ENCODE measurements around the gene CD36. TPM values are rescaled to one million over a fixed set of nuclear protein-coding genes. Genes with fewer than 3 reads are reported as not detected.

The CD36 gene
- total RNA-seq, 6 experiments from 2014 or later: 0.74 to 3.5 (median 1.1) TPM

DNA sequence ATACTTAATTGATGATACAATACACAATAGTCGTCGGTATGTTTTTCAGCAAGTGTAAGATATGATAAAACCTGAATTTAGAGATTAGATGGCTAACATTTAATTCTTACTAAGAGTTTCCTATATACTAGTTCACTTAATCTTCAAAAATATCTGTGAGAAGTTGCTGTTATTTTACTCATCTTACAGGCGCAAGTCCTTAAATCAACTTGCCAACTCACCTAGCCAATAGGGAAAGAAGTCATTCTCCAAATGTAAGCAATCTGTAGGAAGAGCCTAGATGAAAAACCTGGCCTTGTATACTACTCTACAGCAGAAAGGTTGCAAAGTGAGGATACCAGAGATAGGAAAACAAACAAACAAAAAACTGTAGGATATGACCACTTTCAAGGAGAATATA lies 10.6 kb downstream of the CD36 start:
- Mint-ChIP-seq H3K4me3 (no peak overlapping the region), H3K9me3 (no peaks in the 10 kb centered on the region), H3K36me3 (ENCODE audit: low read depth) (no peaks in the 10 kb centered on the region), H3K27ac (no peak overlapping the region), H3K4me1 (ENCODE audit: low read depth) (peaks cover 13% of the 10 kb centered on the region), H3K27me3 (ENCODE audit: insufficient read depth) (no peaks in the 10 kb centered on the region; the same call in 1 of the 2 replicates)
- no peak for DNase-seq
- TF ChIP-seq, protein P1, sequence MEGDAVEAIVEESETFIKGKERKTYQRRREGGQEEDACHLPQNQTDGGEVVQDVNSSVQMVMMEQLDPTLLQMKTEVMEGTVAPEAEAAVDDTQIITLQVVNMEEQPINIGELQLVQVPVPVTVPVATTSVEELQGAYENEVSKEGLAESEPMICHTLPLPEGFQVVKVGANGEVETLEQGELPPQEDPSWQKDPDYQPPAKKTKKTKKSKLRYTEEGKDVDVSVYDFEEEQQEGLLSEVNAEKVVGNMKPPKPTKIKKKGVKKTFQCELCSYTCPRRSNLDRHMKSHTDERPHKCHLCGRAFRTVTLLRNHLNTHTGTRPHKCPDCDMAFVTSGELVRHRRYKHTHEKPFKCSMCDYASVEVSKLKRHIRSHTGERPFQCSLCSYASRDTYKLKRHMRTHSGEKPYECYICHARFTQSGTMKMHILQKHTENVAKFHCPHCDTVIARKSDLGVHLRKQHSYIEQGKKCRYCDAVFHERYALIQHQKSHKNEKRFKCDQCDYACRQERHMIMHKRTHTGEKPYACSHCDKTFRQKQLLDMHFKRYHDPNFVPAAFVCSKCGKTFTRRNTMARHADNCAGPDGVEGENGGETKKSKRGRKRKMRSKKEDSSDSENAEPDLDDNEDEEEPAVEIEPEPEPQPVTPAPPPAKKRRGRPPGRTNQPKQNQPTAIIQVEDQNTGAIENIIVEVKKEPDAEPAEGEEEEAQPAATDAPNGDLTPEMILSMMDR (IDR thresholded peaks at IDR 0.05): no peak

DNA sequence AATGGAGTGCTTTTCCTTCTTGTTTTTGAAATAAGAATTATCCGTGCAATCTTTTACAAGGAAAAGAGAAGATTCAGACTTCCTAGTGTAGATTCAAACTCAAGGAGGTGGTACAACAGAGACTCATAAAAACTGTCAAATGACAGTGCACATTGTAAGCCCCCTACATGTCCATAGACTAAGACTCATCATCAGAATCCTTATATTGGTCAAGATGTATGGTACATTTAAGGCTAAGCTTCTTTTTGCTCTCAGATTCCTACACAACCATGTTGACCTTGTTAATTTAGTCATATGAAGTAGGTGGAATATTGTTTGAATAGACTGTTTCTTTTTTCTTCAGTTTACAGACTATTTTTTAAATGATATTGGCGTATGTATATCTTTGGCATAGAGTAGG lies 11.6 kb downstream of the CD36 start:
- H3K27ac Mint-ChIP-seq: no peak overlapping the region
- H3K9me3 Mint-ChIP-seq: no peaks in the 10 kb centered on the region
- DNase-seq: no peak
- no peaks in the 10 kb centered on the region for H3K36me3 Mint-ChIP-seq (ENCODE audit: low read depth)
- TF ChIP-seq, protein P1 (IDR thresholded peaks at IDR 0.05): no peak
- H3K27me3 Mint-ChIP-seq (ENCODE audit: insufficient read depth): no peaks in the 10 kb centered on the region; the same call in 1 of the 2 replicates
- no peak overlapping the region for H3K4me3 Mint-ChIP-seq
- peaks cover 13% of the 10 kb centered on the region for H3K4me1 Mint-ChIP-seq (ENCODE audit: low read depth)

DNA sequence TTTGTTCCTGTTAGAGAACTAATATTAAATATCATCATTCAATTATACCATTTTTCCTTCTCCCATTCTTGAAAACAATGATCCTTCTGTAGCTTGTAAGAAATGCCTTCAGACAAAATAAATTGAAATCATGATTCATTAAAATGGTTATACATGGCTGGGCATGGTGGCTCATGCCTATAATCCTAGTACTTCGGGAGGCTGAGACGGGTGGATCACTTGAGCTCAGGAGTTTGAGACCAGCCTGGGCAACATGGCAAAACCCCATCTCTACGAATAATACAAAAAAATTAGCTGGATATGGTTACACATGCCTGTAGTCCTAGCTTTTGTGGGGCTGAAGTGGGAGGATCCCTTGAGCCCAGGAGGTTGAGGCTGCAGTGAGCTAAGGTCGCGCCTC lies 13.0 kb downstream of the CD36 start:
- TF ChIP-seq, protein P1 (IDR thresholded peaks at IDR 0.05): no peak
- Mint-ChIP-seq H3K4me3 (no peak overlapping the region), H3K4me1 (ENCODE audit: low read depth) (peaks cover 6% of the 10 kb centered on the region), H3K27ac (no peak overlapping the region), H3K36me3 (ENCODE audit: low read depth) (no peaks in the 10 kb centered on the region), H3K27me3 (ENCODE audit: insufficient read depth) (no peaks in the 10 kb centered on the region; the same call in 1 of the 2 replicates), H3K9me3 (no peaks in the 10 kb centered on the region)
- no peak for DNase-seq

DNA sequence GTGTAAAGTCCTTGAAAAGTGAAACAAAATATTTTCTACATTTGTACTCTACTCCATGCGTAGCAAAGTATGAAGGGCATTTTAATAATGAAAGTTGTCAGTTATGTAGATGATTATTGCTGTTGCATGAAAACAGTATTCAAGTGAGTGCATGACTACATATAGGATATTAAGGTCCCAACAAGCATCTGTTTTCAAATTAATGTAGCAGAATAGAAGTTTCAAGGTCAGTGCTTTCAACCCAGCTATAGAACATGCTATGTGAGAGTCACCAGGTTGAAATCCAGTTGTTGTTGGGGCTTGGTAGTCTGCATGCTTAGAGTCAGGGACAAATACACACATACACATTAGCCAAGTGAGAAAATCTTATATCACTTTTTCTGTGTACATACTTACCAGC lies 14.8 kb downstream of the CD36 start:
- Mint-ChIP-seq H3K27ac (no peak overlapping the region), H3K9me3 (no peaks in the 10 kb centered on the region), H3K4me3 (no peak overlapping the region), H3K27me3 (ENCODE audit: insufficient read depth) (no peaks in the 10 kb centered on the region; the same call in 1 of the 2 replicates), H3K36me3 (ENCODE audit: low read depth) (no peaks in the 10 kb centered on the region), H3K4me1 (ENCODE audit: low read depth) (peaks cover 11% of the 10 kb centered on the region)
- TF ChIP-seq, protein P1 (IDR thresholded peaks at IDR 0.05): no peak
- DNase-seq: no peak

DNA sequence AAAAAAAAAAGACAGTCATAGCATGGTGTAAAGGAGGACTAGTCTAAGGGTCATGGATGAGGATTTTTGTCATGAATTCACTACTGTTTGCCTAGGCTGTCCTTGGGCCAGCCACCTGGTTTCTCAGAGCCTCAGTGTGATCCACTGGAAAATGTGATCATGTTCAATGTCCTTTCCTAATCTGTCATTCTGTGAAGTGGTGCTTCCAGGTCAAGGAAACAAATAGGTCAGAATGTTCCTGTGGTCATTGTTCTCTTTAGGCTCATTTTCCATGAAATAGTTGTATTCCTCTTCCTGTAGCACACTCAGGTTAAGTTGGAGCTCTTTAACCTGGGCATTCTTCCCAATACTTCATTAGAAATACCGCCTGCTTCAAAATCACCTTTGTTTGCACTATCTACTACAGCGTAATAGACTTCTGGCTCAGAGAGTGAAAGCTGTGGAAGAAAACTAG lies 16.5 kb downstream of the CD36 start:
- TF ChIP-seq, protein P1 (IDR thresholded peaks at IDR 0.05): no peak

DNA sequence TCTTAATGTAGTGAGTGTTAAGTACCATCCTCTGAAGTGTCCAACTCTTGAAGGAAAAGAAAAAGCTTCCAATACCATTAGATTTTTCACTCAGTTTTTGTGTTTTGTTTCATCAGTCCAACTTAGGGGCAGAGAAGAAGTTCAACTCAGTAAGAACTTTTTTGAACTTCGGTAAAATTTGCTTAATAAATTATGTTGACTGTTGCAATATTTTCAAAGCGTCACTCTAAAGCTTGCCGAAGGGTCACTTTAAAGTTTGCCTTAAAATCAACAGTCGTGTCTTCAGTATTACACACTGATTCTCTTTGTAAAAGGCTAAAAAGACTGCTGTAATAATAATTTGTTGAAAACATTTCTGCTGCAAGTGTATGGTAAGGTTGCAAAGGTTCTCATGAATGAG lies 17.6 kb downstream of the CD36 start:
- TF ChIP-seq, protein P1 (IDR thresholded peaks at IDR 0.05): no peak
- Mint-ChIP-seq H3K27ac (no peak overlapping the region), H3K4me3 (no peak overlapping the region), H3K36me3 (ENCODE audit: low read depth) (no peaks in the 10 kb centered on the region), H3K9me3 (no peaks in the 10 kb centered on the region), H3K27me3 (ENCODE audit: insufficient read depth) (no peaks in the 10 kb centered on the region; the same call in 1 of the 2 replicates), H3K4me1 (ENCODE audit: low read depth) (peaks cover 36% of the 10 kb centered on the region)
- no peak for DNase-seq

More for the DNA sequence above, 16.5 kb downstream of the CD36 start:
- no peak for DNase-seq
- H3K27ac Mint-ChIP-seq: no peak overlapping the region
- peaks cover 25% of the 10 kb centered on the region for H3K4me1 Mint-ChIP-seq (ENCODE audit: low read depth)
- H3K9me3 Mint-ChIP-seq: no peaks in the 10 kb centered on the region
- H3K4me3 Mint-ChIP-seq: no peak overlapping the region
- H3K36me3 Mint-ChIP-seq (ENCODE audit: low read depth): no peaks in the 10 kb centered on the region
- H3K27me3 Mint-ChIP-seq (ENCODE audit: insufficient read depth): no peaks in the 10 kb centered on the region; the same call in 1 of the 2 replicates

Data from HFFc6 (cell line).